ENCODE results near the gene ZHX3.
A peak's percentile ranks its signal among the peaks of the same experiment; 100 is the strongest.

The ZHX3 gene

GRCh38 chr20:41230136-41230535, 87.4 kb downstream of the ZHX3 start:
- Histone ChIP-seq H3K27me3 (ENCODE audit: insufficient read depth, low read length, poor library complexity, severe bottlenecking) (no peaks in the 10 kb centered on the region), H3K9ac (ENCODE audit: low read depth, low read length, poor library complexity, severe bottlenecking) (no peak overlapping the region), H3K36me3 (ENCODE audit: insufficient read depth, low read length) (no peaks in the 10 kb centered on the region), H3F3A (ENCODE audit: low read depth) (no peaks in the 10 kb centered on the region), H3K4me1 (ENCODE audit: insufficient read depth, low read length, poor library complexity, severe bottlenecking) (peaks cover 75% of the 10 kb centered on the region), H3K9me3 (ENCODE audit: insufficient read depth, low read depth, low read length) (no peaks in the 10 kb centered on the region), H2AFZ (ENCODE audit: low read length) (no peak overlapping the region), H3K9me2 (replicated peaks; ENCODE audit: low read depth, low read length) (no peaks in the 10 kb centered on the region), H3K4me3 (ENCODE audit: low read length, poor library complexity, severe bottlenecking) (no peak overlapping the region), H3K79me2 (ENCODE audit: insufficient read depth, low read length) (no peaks in the 10 kb centered on the region), H3K4me2 (ENCODE audit: low read depth, low read length, poor library complexity, severe bottlenecking) (no peak overlapping the region), H4K20me1 (ENCODE audit: insufficient read depth, low read length, poor library complexity, severe bottlenecking) (no peaks in the 10 kb centered on the region)
- TF ChIP-seq CTCF (conservative IDR thresholded peaks at IDR 0.05; ENCODE audit: low read length): no peak
- TF ChIP-seq EZH2phosphoT487 (IDR thresholded peaks at IDR 0.05; ENCODE audit: borderline replicate concordance): no peak

GRCh38 chr20:41229259-41229658, 88.3 kb downstream of the ZHX3 start:
- Histone ChIP-seq H3K4me3 (ENCODE audit: low read length, poor library complexity, severe bottlenecking) (peak overlapping the region; percentile 12), H3K4me2 (ENCODE audit: low read depth, low read length, poor library complexity, severe bottlenecking) (peak overlapping the region; percentile 26), H4K20me1 (ENCODE audit: insufficient read depth, low read length, poor library complexity, severe bottlenecking) (no peaks in the 10 kb centered on the region), H3K79me2 (ENCODE audit: insufficient read depth, low read length) (no peaks in the 10 kb centered on the region), H3K4me1 (ENCODE audit: insufficient read depth, low read length, poor library complexity, severe bottlenecking) (peaks cover 79% of the 10 kb centered on the region), H3K9ac (ENCODE audit: low read depth, low read length, poor library complexity, severe bottlenecking) (no peak overlapping the region), H3K27me3 (ENCODE audit: insufficient read depth, low read length, poor library complexity, severe bottlenecking) (no peaks in the 10 kb centered on the region), H2AFZ (ENCODE audit: low read length) (no peak overlapping the region), H3K9me2 (replicated peaks; ENCODE audit: low read depth, low read length) (no peaks in the 10 kb centered on the region), H3F3A (ENCODE audit: low read depth) (no peaks in the 10 kb centered on the region), H3K36me3 (ENCODE audit: insufficient read depth, low read length) (no peaks in the 10 kb centered on the region), H3K9me3 (ENCODE audit: insufficient read depth, low read depth, low read length) (no peaks in the 10 kb centered on the region)
- TF ChIP-seq EZH2phosphoT487 (IDR thresholded peaks at IDR 0.05; ENCODE audit: borderline replicate concordance): no peak
- TF ChIP-seq CTCF (conservative IDR thresholded peaks at IDR 0.05; ENCODE audit: low read length): no peak

- no peaks in the 10 kb centered on the region for H3K27me3 ChIP-seq (ENCODE audit: insufficient read depth, low read length, poor library complexity, severe bottlenecking)
- H3K4me3 ChIP-seq (ENCODE audit: low read length, poor library complexity, severe bottlenecking): peak overlapping the region; percentile 12
- H3K4me1 ChIP-seq (ENCODE audit: insufficient read depth, low read length, poor library complexity, severe bottlenecking): peaks cover 78% of the 10 kb centered on the region
- H2AFZ ChIP-seq (ENCODE audit: low read length): no peak overlapping the region
- TF ChIP-seq EZH2phosphoT487 (IDR thresholded peaks at IDR 0.05; ENCODE audit: borderline replicate concordance) (no peak), CTCF (conservative IDR thresholded peaks at IDR 0.05; ENCODE audit: low read length) (no peak)
- H3K79me2 ChIP-seq (ENCODE audit: insufficient read depth, low read length): no peaks in the 10 kb centered on the region
- H3F3A ChIP-seq (ENCODE audit: low read depth): no peaks in the 10 kb centered on the region
- no peaks in the 10 kb centered on the region for H3K36me3 ChIP-seq (ENCODE audit: insufficient read depth, low read length)
- H4K20me1 ChIP-seq (ENCODE audit: insufficient read depth, low read length, poor library complexity, severe bottlenecking): no peaks in the 10 kb centered on the region
- H3K9me3 ChIP-seq (ENCODE audit: insufficient read depth, low read depth, low read length): no peaks in the 10 kb centered on the region
- no peaks in the 10 kb centered on the region for H3K9me2 ChIP-seq (replicated peaks; ENCODE audit: low read depth, low read length)
- H3K9ac ChIP-seq (ENCODE audit: low read depth, low read length, poor library complexity, severe bottlenecking): peak overlapping the region; percentile 10
- H3K4me2 ChIP-seq (ENCODE audit: low read depth, low read length, poor library complexity, severe bottlenecking): peak overlapping the region; percentile 26
These were observed 88.7 kb downstream of the ZHX3 start for GRCh38 chr20:41228858-41229257.
